H1 (cell line): ENCODE data around the gene SAT2. TPM values are rescaled to one million over a fixed set of nuclear protein-coding genes. Genes with fewer than 3 reads are reported as not detected.
A peak's percentile ranks its signal among the peaks of the same experiment; 100 is the strongest.

ENCODE experiments used
- CTCF ChIA-PET: fragments of 300-600 bp; sonication (Branson Sonifier 250); formaldehyde crosslinking; loops from one replicate; lab custom pipeline; 2021; ENCODE audit not compliant: partially characterized antibody; lab: Charles Lee
- POLR2A ChIA-PET: fragments of 300-600 bp; sonication (Branson Sonifier 250); formaldehyde crosslinking; loops from one replicate; lab custom pipeline; 2021; ENCODE audit warnings: inconsistent platforms; ENCODE audit not compliant: partially characterized antibody; lab: Charles Lee
- DNase-seq, 2 experiments: peaks; one replicate each; pipeline versions ENCODE4 v3.0.0 to v3.0.0-alpha.2; 2010 to 2022; ENCODE audit warnings: low spot score in 2 of 2, low read depth in 1 of 2, mixed read lengths in 1 of 2
- FAIRE-seq: peaks from 2 replicates; lab custom pipeline; 2011; peaks lifted over from hg19 to GRCh38; lab: Jason Lieb, UNC
- H2AFZ ChIP-seq: 2 replicates; pipeline ENCODE4 v1.8.1; 2012; ENCODE audit warnings: low read length, inconsistent platforms
- H2AK5ac ChIP-seq: 2 replicates; pipeline ENCODE4 v1.6.1; 2013; ENCODE audit warnings: low read depth, low read length
- H2BK120ac ChIP-seq: replicated peaks from 2 replicates; pipeline ENCODE3; 2013; ENCODE audit warnings: low read depth, low read length, inconsistent platforms
- H2BK12ac ChIP-seq: 2 replicates; pipeline ENCODE4 v1.6.1; 2013; ENCODE audit warnings: low read depth, low read length
- H2BK15ac ChIP-seq: 2 replicates; pipeline ENCODE4 v1.6.1; 2013; ENCODE audit warnings: low read length
- H2BK20ac ChIP-seq: 2 replicates; pipeline ENCODE4 v1.6.1; 2013; ENCODE audit warnings: low read length
- H2BK5ac ChIP-seq: 2 replicates; pipeline ENCODE4 v1.6.1; 2013; ENCODE audit warnings: low read depth, low read length
- H3K14ac ChIP-seq: 2 replicates; pipeline ENCODE4 v1.6.1; 2013; ENCODE audit warnings: inconsistent platforms; ENCODE audit not compliant: insufficient read length
- H3K18ac ChIP-seq: 2 replicates; pipeline ENCODE4 v1.6.1; 2013; ENCODE audit warnings: low read length; ENCODE audit errors: extremely low read depth
- H3K23ac ChIP-seq: 2 replicates; pipeline ENCODE4 v1.6.1; 2013; ENCODE audit warnings: inconsistent platforms; ENCODE audit not compliant: insufficient read length
- H3K23me2 ChIP-seq: 2 replicates; pipeline ENCODE4 v1.6.1; 2013; ENCODE audit warnings: low read depth, low read length
- H3K27ac ChIP-seq: 2 replicates; pipeline ENCODE4 v1.6.1; 2011; ENCODE audit warnings: low read depth, low read length, inconsistent platforms
- H3K27me3 ChIP-seq, 4 experiments: replicated peaks in 1 of 4; 1 replicate in 1 of 4; 2 replicates in 3 of 4; pipeline versions ENCODE4 v1.6.1 to v1.8.1; 2011 to 2013; ENCODE audit warnings: low read length in 3 of 4, mild to moderate bottlenecking in 3 of 4, inconsistent platforms in 2 of 4, mixed read lengths in 2 of 4, moderate library complexity in 1 of 4; ENCODE audit not compliant: control insufficient read depth in 3 of 4, insufficient read depth in 3 of 4; ENCODE audit errors: extremely low read depth in 1 of 4
- H3K36me3 ChIP-seq, 4 experiments: 2 replicates each; pipeline versions ENCODE4 v1.6.1 to v1.8.1; 2011 to 2013; ENCODE audit warnings: mild to moderate bottlenecking in 4 of 4, low read length in 3 of 4, moderate library complexity in 2 of 4, control low read depth in 1 of 4, inconsistent platforms in 1 of 4; ENCODE audit not compliant: insufficient read depth in 4 of 4, control insufficient read depth in 2 of 4
- H3K4ac ChIP-seq: replicated peaks from 2 replicates; pipeline ENCODE3; 2013; ENCODE audit warnings: low read length, low read depth, mixed read lengths, inconsistent platforms; ENCODE audit not compliant: insufficient read length
- H3K4me1 ChIP-seq, 4 experiments: replicated peaks in 1 of 4; 1 replicate in 1 of 4; 2 replicates in 3 of 4; pipeline versions ENCODE4 v1.6.1 to v1.8.1; 2011 to 2013; ENCODE audit warnings: low read length in 3 of 4, inconsistent platforms in 2 of 4, mixed read lengths in 1 of 4; ENCODE audit not compliant: insufficient read depth in 4 of 4, control insufficient read depth in 3 of 4
- H3K4me2 ChIP-seq, 2 experiments: 2 replicates each; pipeline versions ENCODE4 v1.6.1 to v1.8.1; 2011 to 2013; ENCODE audit warnings: low read depth in 2 of 2, low read length in 2 of 2, control low read depth in 1 of 2, inconsistent platforms in 1 of 2, mild to moderate bottlenecking in 1 of 2; ENCODE audit not compliant: insufficient read depth in 1 of 2
- H3K4me3 ChIP-seq, 4 experiments: fragments of 200-600, 300-600 bp in 1 of 4; sonication (generic), shearing (Covaris generic), sonication (Bioruptor Twin) in 1 of 4; 2 replicates each; pipeline versions ENCODE4 v1.5.1 to v1.8.1; 2011 to 2016; ENCODE audit warnings: low read length in 4 of 4, low read depth in 3 of 4, control low read depth in 2 of 4, inconsistent platforms in 2 of 4, mild to moderate bottlenecking in 2 of 4, mixed read lengths in 1 of 4, moderate library complexity in 1 of 4; ENCODE audit not compliant: insufficient read depth in 2 of 4; ENCODE audit errors: extremely low read depth in 1 of 4
- H3K56ac ChIP-seq: replicated peaks from 2 replicates; pipeline ENCODE3; 2013; ENCODE audit warnings: low read depth, mild to moderate bottlenecking, mixed read lengths, low read length, inconsistent platforms; ENCODE audit not compliant: insufficient read length
- H3K79me1 ChIP-seq: 2 replicates; pipeline ENCODE4 v1.6.1; 2013; ENCODE audit warnings: low read depth, low read length, control low read depth
- H3K79me2 ChIP-seq, 2 experiments: 2 replicates each; pipeline versions ENCODE4 v1.6.1 to v1.8.1; 2012 to 2013; ENCODE audit warnings: low read length in 2 of 2, mild to moderate bottlenecking in 2 of 2, inconsistent platforms in 1 of 2; ENCODE audit not compliant: insufficient read depth in 2 of 2, control insufficient read depth in 1 of 2
- H3K9ac ChIP-seq, 4 experiments: replicated peaks in 1 of 4; 1 replicate in 1 of 4; 2 replicates in 3 of 4; pipeline versions ENCODE4 v1.6.1 to v1.8.1; 2011 to 2013; ENCODE audit warnings: low read depth in 3 of 4, low read length in 3 of 4, control low read depth in 2 of 4, mild to moderate bottlenecking in 2 of 4, moderate library complexity in 2 of 4, inconsistent platforms in 1 of 4; ENCODE audit errors: extremely low read depth in 1 of 4
- H3K9me3 ChIP-seq, 2 experiments: 2 replicates each; pipeline versions ENCODE4 v1.6.1 to v1.8.1; 2012 to 2013; ENCODE audit warnings: mild to moderate bottlenecking in 2 of 2, moderate library complexity in 2 of 2, control low read depth in 1 of 2, inconsistent platforms in 1 of 2, low read depth in 1 of 2, low read length in 1 of 2, mixed read lengths in 1 of 2; ENCODE audit not compliant: insufficient read depth in 2 of 2
- H4K20me1 ChIP-seq, 2 experiments: replicated peaks in 1 of 2; 2 replicates each; pipeline versions ENCODE3 to v1.8.1; 2011 to 2013; ENCODE audit warnings: inconsistent platforms in 2 of 2, low read length in 2 of 2, mild to moderate bottlenecking in 1 of 2; ENCODE audit not compliant: insufficient read depth in 2 of 2, control insufficient read depth in 1 of 2
- H4K5ac ChIP-seq: 2 replicates; pipeline ENCODE4 v1.6.1; 2013; ENCODE audit warnings: low read length, low read depth, mixed read lengths, inconsistent platforms; ENCODE audit not compliant: insufficient read length
- H4K8ac ChIP-seq: 2 replicates; pipeline ENCODE4 v1.8.0; 2013; ENCODE audit warnings: mild to moderate bottlenecking, moderate library complexity, low read length, inconsistent platforms; ENCODE audit not compliant: insufficient read depth; ENCODE audit errors: extremely low read depth
- H4K91ac ChIP-seq: replicated peaks from 2 replicates; pipeline ENCODE3; 2013; ENCODE audit warnings: low read length, mixed read lengths, inconsistent platforms; ENCODE audit not compliant: insufficient read length
- EGR1 ChIP-seq: IDR thresholded peaks from 2 replicates; pipeline ENCODE4 v1.6.1; 2011; ENCODE audit warnings: low read depth, low read length, borderline replicate concordance
- EZH2 ChIP-seq: fragments of 200-600 bp; sonication (generic); IDR thresholded peaks from 2 replicates; pipeline ENCODE4 v1.7.1; 2012; ENCODE audit warnings: low read depth, mild to moderate bottlenecking, moderate library complexity, low read length, inconsistent platforms; ENCODE audit not compliant: severe bottlenecking
- TEAD4 ChIP-seq: IDR thresholded peaks from 2 replicates; pipeline ENCODE4 v1.6.1; 2012; ENCODE audit warnings: low read depth, low read length, inconsistent platforms, mixed read lengths
- WGBS, 2 experiments: shearing (Covaris generic) in 1 of 2; methylation state at CpG; one replicate each; pipeline versions ENCODE4 v1.1.6 to v1.1.7; 2013 to 2015; ENCODE audit warnings: low lambda C conversion rate in 2 of 2, mixed read lengths in 2 of 2, inconsistent platforms in 1 of 2, low coverage in 1 of 2, missing lambda C conversion rate in 1 of 2; ENCODE audit not compliant: insufficient replicate concordance in 2 of 2, insufficient coverage in 1 of 2, insufficient read length in 1 of 2; ENCODE audit errors: extremely low coverage in 1 of 2, missing lambda C conversion rate in 1 of 2; 5-methylcytosine and 5-hydroxymethylcytosine counted together
- polyA plus RNA-seq, 7 experiments: library from polyadenylated mRNA; depleted of rRNA in 3 of 7; stranded (reverse) in 5 of 7; unstranded in 2 of 7; fragments of >200 nt in 5 of 7; fragments of 200-250 nt in 2 of 7; gene quantifications; 1 replicate in 5 of 7; 2 replicates in 1 of 7; 4 replicates in 1 of 7; pipeline versions ENCODE4 v1.2.1 to v1.2.3, GENCODE V29; 2011 to 2013; ENCODE audit warnings: missing spikeins in 2 of 7, mixed read lengths in 2 of 7
- total RNA-seq: library from RNA; stranded (reverse); fragmentation: NEBNext Ultra II Directional; extraction: Animal tissue kit (Norgen Biotek cat#: 25700); gene quantifications from 2 replicates; pipeline ENCODE4 v1.2.1, GENCODE V29; 2021

Gene SAT2
- total and polyA plus RNA-seq, 2 of the 8 experiments (the other 6 are each of a cell fraction or from before 2014, with no cell fraction given), result 36.4 to 72.3 TPM

DNA sequence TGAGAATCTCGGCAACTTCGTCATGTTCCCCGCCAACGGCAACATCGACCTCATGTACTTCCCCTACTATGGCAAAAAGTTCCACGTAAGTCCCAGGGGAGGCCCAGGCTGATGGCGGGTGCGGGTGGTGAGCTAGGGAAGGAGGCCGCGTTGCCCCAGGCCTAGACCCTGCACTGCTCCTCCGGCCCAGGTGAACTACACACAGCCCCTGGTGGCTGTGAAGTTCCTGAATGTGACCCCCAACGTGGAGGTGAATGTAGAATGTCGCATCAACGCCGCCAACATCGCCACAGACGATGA is 27.9 kb upstream of the SAT2 start:
- H2BK120ac ChIP-seq, result no peak overlapping the region
- peak overlapping the region; percentile 25 for H4K91ac ChIP-seq
- no peak overlapping the region for H3K4me2 ChIP-seq
- WGBS, 2 experiments, result 95% methylated on average over 15 of the region's 17 CpGs; no CpG with 5 or more reads in 1 of the 2 experiments
- H4K20me1 ChIP-seq, result peaks cover 0 to 2% of the 10 kb centered on the region in 2 experiments
- H3K4me3 ChIP-seq, result no peak overlapping the region
- FAIRE-seq (no peak), DNase-seq (no peak)
- peak overlapping the region; percentile 89; the same call in 1 of the 2 replicates for H2BK12ac ChIP-seq
- no peak overlapping the region for H3K4ac ChIP-seq
- no peak overlapping the region for H2BK5ac ChIP-seq
- H4K5ac ChIP-seq, result no peak overlapping the region
- H3K36me3 ChIP-seq, result no peaks in the 10 kb centered on the region; a peak in 2 of 8 replicates
- H3K9me3 ChIP-seq, result no peaks in the 10 kb centered on the region
- peak overlapping the region; percentile 62; the same call in 1 of the 2 replicates for H2BK15ac ChIP-seq
- no peaks in the 10 kb centered on the region for H3K79me2 ChIP-seq
- no peak overlapping the region for H3K18ac ChIP-seq
- H4K8ac ChIP-seq, result no peak overlapping the region
- ChIA-PET POLR2A (interaction anchor here (1.3 to 79.4 kb wide), 4 partner anchors 11 to 66 kb away, joined by 4 to 2272 read pairs (median 1138); partner anchors contain the start of genes ATP1B2, FXR2, SAT2 and SHBG), CTCF (interaction anchor here (0.6 to 18.2 kb wide), 4 partner anchors 16 to 88 kb away, joined by 3 to 211 read pairs (median 101); partner anchors contain the start of gene SHBG)
- no peak overlapping the region for H2BK20ac ChIP-seq
- H2AFZ ChIP-seq, result no peak overlapping the region
- H3K23me2 ChIP-seq, result peaks cover 18% of the 10 kb centered on the region
- no peaks in the 10 kb centered on the region for H3K79me1 ChIP-seq
- H3K4me1 ChIP-seq, result peaks cover 9 to 18% (median 13%) of the 10 kb centered on the region in 4 experiments
- H2AK5ac ChIP-seq, result 0 out of 2 replicates have a peak overlapping the region, but pooled peaks have one; percentile 41
- H3K9ac ChIP-seq, result no peak overlapping the region
- peaks cover 0 to 11% (median 4%) of the 10 kb centered on the region in 4 experiments; a peak in 3 of 7 replicates for H3K27me3 ChIP-seq
- H3K27ac ChIP-seq, result no peak overlapping the region
- H3K56ac ChIP-seq, result no peak overlapping the region
- H3K23ac ChIP-seq, result no peak overlapping the region
- H3K14ac ChIP-seq, result no peak overlapping the region
- TF ChIP-seq EGR1 (no peak), EZH2 (no peak), TEAD4 (no peak)
